IPS-15b (cell line): ENCODE results near the gene PTPRN2.
A peak's percentile ranks its signal among the peaks of the same experiment; 100 is the strongest.

Source experiments
- H3K27me3 ChIP-seq: one replicate; pipeline ENCODE4 v1.6.1; 2013; ENCODE audit warnings: low read length; ENCODE audit not compliant: control insufficient read depth, insufficient read depth
- H3K36me3 ChIP-seq: one replicate; pipeline ENCODE4 v1.6.1; 2013; ENCODE audit warnings: low read length; ENCODE audit not compliant: control insufficient read depth, insufficient read depth
- H3K4me1 ChIP-seq: one replicate; pipeline ENCODE4 v1.6.1; 2013; ENCODE audit warnings: mild to moderate bottlenecking, low read length; ENCODE audit not compliant: control insufficient read depth, insufficient read depth
- H3K4me3 ChIP-seq: one replicate; pipeline ENCODE4 v1.5.1; 2013; ENCODE audit warnings: low read depth, low read length
- H3K9ac ChIP-seq: one replicate; pipeline ENCODE4 v1.6.1; 2013; ENCODE audit warnings: low read depth, mild to moderate bottlenecking, low read length
- H3K9me3 ChIP-seq: one replicate; pipeline ENCODE4 v1.6.1; 2013; ENCODE audit warnings: mild to moderate bottlenecking, low read length; ENCODE audit not compliant: control insufficient read depth, insufficient read depth

PTPRN2 gene

GRCh38 chr7:157688533-157689268 is 898.9 kb downstream of the PTPRN2 start:
- Histone ChIP-seq H3K4me1 (peaks cover 2% of the 10 kb centered on the region), H3K9ac (no peak overlapping the region), H3K4me3 (peak overlapping the region; percentile 49), H3K36me3 (no peaks in the 10 kb centered on the region), H3K9me3 (no peaks in the 10 kb centered on the region), H3K27me3 (peaks cover 71% of the 10 kb centered on the region)

GRCh38 chr7:157687845-157688532 is 899.6 kb downstream of the PTPRN2 start:
- Histone ChIP-seq H3K36me3 (no peaks in the 10 kb centered on the region), H3K9ac (no peak overlapping the region), H3K9me3 (no peaks in the 10 kb centered on the region), H3K4me1 (peaks cover 2% of the 10 kb centered on the region), H3K27me3 (peaks cover 78% of the 10 kb centered on the region), H3K4me3 (peak overlapping the region; percentile 49)

- H3K4me1 ChIP-seq, result peaks cover 2% of the 10 kb centered on the region
- H3K4me3 ChIP-seq, result peak overlapping the region; percentile 11
- peaks cover 80% of the 10 kb centered on the region for H3K27me3 ChIP-seq
- no peaks in the 10 kb centered on the region for H3K36me3 ChIP-seq
- no peaks in the 10 kb centered on the region for H3K9me3 ChIP-seq
- H3K9ac ChIP-seq, result no peak overlapping the region
Measured at GRCh38 chr7:157687158-157687557, 900.5 kb downstream of the PTPRN2 start.

GRCh38 chr7:157686285-157686894 is 901.2 kb downstream of the PTPRN2 start:
- H3K9me3 ChIP-seq, result no peaks in the 10 kb centered on the region
- H3K36me3 ChIP-seq, result no peaks in the 10 kb centered on the region
- peak overlapping the region; percentile 10 for H3K4me3 ChIP-seq
- no peak overlapping the region for H3K9ac ChIP-seq
- H3K27me3 ChIP-seq, result peaks cover 82% of the 10 kb centered on the region
- H3K4me1 ChIP-seq, result peaks cover 2% of the 10 kb centered on the region

- Histone ChIP-seq H3K27me3 (peaks cover 86% of the 10 kb centered on the region), H3K4me3 (peak overlapping the region; percentile 26), H3K9ac (no peak overlapping the region), H3K9me3 (no peaks in the 10 kb centered on the region), H3K4me1 (peaks cover 2% of the 10 kb centered on the region), H3K36me3 (no peaks in the 10 kb centered on the region)
Measured at GRCh38 chr7:157685430-157686284, 902.0 kb downstream of the PTPRN2 start.

GRCh38 chr7:157684909-157685429 is 902.7 kb downstream of the PTPRN2 start:
- peaks cover 2% of the 10 kb centered on the region for H3K4me1 ChIP-seq
- peak overlapping the region; percentile 18 for H3K4me3 ChIP-seq
- no peaks in the 10 kb centered on the region for H3K9me3 ChIP-seq
- H3K27me3 ChIP-seq, result peaks cover 90% of the 10 kb centered on the region
- no peaks in the 10 kb centered on the region for H3K36me3 ChIP-seq
- H3K9ac ChIP-seq, result no peak overlapping the region

- peaks cover 2% of the 10 kb centered on the region for H3K4me1 ChIP-seq
- H3K9me3 ChIP-seq, result no peaks in the 10 kb centered on the region
- H3K9ac ChIP-seq, result no peak overlapping the region
- peaks cover 90% of the 10 kb centered on the region for H3K27me3 ChIP-seq
- H3K36me3 ChIP-seq, result no peaks in the 10 kb centered on the region
- peak overlapping the region; percentile 52 for H3K4me3 ChIP-seq
Measured at GRCh38 chr7:157684157-157684908, 903.3 kb downstream of the PTPRN2 start.

GRCh38 chr7:157683747-157684156 is 903.9 kb downstream of the PTPRN2 start:
- peak overlapping the region; percentile 52 for H3K4me3 ChIP-seq
- no peak overlapping the region for H3K9ac ChIP-seq
- no peaks in the 10 kb centered on the region for H3K36me3 ChIP-seq
- H3K27me3 ChIP-seq, result peaks cover 86% of the 10 kb centered on the region
- peaks cover 2% of the 10 kb centered on the region for H3K4me1 ChIP-seq
- no peaks in the 10 kb centered on the region for H3K9me3 ChIP-seq

GRCh38 chr7:157682946-157683746 is 904.5 kb downstream of the PTPRN2 start:
- peaks cover 86% of the 10 kb centered on the region for H3K27me3 ChIP-seq
- peaks cover under 1% of the 10 kb centered on the region for H3K4me1 ChIP-seq
- no peak overlapping the region for H3K9ac ChIP-seq
- no peaks in the 10 kb centered on the region for H3K36me3 ChIP-seq
- H3K4me3 ChIP-seq, result peak overlapping the region; percentile 20
- no peaks in the 10 kb centered on the region for H3K9me3 ChIP-seq
